NCI-H1694 treated with DMSO at 0.1 percent for 48 hours (cell line): ENCODE measurements around the gene CASZ1.

Source experiments
- DNase-seq: peaks from one replicate; lab custom pipeline; 2025; lab: John Stamatoyannopoulos, UW

The CASZ1 gene

GRCh38 chr1:10704368-10704882, 92.0 kb downstream of the CASZ1 start:
- DNase-seq, result no peak

- DNase-seq, result no peak
These were observed 92.7 kb downstream of the CASZ1 start for GRCh38 chr1:10703702-10704101.

- no peak for DNase-seq
These were observed 95.3 kb downstream of the CASZ1 start for GRCh38 chr1:10701145-10701544.

- DNase-seq, result no peak
These were observed 97.0 kb downstream of the CASZ1 start for GRCh38 chr1:10699470-10699835.

- DNase-seq, result no peak
These were observed 97.5 kb downstream of the CASZ1 start for GRCh38 chr1:10698726-10699469.

- no peak for DNase-seq
These were observed 98.8 kb downstream of the CASZ1 start for GRCh38 chr1:10697621-10698160.

- no peak for DNase-seq
These were observed 99.5 kb downstream of the CASZ1 start for GRCh38 chr1:10696977-10697376.

DNA sequence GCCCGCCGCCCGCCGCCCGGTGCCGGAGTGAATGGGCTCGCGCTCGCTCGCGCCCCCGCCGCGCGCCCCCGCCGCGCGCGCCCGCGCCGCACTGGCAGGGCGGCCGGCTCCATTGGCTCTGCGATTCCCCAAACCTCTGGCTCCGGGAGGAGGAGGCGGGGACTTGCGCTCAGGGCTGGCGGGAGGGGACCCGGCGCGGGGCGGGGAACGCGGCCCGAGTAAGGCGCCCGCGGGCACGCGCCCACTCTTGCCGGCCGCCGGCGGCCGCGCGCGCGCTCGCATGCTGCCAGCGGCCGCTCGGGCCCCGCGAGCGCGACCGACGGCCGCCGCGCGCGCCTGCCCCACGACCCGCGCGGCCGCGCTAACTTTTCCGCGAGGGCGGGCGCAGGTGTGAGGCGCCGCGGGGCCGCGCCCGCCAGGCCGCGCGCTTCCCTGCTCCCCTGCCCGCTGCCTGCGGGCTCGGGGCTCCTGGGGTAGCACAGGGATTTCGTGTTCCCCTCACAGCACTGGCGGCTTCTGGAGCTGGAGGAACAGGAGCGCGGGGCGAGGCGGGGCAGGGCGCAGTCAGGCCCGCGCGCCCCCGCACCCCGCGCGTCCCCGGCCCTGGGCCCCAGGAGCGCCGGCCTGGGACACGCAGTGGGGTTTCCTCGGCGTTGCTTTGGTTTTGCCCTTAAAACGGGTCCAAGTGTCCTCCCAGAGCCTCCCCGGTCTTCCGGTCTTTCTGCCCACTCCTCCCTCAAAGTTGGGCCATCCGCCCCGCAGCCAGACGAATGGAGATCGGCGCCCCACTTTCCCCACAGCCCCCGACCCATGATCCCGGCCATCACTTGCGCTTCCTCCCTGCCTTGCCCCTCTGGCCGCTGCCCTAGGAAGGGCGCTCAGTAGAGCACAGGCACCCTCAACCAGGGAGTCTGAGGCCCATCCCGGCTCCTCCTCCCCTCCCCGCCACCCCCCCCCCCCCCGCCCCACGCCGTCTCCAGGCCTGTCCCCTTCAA, 101.5 kb downstream of the CASZ1 start:
- DNase-seq, result peak; percentile 38

GRCh38 chr1:10694274-10694632, 102.2 kb downstream of the CASZ1 start:
- DNase-seq, result peak; percentile 27

DNA sequence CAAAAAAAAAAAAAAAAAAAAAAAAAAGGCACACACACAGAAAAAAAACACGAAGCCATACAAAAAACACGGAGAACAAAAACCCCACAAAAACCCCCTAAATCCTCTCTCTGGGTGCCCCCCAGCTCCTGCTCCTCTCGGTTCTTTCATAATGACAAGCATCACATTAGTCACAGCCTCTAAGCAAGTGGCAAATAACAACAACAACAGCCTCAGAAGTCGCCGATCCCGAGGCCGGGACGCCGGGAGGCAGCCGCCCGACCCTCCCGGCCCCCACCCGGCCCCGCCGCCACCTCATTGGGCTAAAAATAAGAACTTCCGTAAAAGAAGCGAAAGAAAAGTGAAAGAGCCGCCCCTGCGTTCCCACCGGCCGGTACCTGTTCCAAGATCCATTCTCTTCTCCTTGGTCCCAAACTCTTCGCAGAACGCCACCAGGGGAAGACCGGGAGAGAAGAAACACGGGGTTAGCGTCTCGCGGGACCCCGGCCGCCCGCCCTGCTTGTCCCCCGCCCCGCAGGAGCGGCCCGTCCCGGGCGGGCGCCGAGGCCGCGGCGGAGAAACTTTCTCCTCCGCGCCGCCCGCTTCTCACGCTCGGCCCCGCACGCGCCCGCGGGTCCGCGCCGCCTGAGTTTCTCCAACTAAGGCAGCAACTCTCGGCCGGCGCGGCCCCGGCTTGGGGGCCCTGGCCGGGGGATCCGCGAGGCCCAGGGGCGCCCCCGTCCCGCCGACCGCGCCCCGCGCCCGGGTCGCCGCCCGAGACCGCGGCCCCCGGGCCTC, 102.8 kb downstream of the CASZ1 start:
- DNase-seq, result no peak

- no peak for DNase-seq
These were observed 103.3 kb downstream of the CASZ1 start for GRCh38 chr1:10693152-10693496.

- DNase-seq, result no peak
These were observed 103.9 kb downstream of the CASZ1 start for GRCh38 chr1:10692401-10693021.

DNA sequence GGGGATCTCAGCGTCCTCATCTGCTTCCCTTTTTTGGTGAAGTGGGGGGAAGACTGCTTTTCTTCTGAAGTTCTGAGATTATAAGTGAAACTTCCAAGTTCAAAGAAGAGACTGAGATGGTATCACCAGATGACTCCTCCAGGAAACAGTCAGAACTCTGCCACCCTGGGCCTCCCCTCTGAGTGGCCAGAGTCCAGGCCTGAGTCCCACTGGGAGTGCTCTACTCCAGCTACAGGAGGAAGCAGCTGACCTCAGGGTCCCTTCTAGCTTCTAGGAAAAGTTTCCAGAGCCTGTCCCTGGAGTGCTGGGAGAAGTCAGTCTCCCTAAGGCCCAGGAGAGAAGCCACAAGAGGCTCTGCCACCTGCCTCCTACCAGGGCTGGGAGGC, 104.7 kb downstream of the CASZ1 start:
- DNase-seq, result no peak

DNA sequence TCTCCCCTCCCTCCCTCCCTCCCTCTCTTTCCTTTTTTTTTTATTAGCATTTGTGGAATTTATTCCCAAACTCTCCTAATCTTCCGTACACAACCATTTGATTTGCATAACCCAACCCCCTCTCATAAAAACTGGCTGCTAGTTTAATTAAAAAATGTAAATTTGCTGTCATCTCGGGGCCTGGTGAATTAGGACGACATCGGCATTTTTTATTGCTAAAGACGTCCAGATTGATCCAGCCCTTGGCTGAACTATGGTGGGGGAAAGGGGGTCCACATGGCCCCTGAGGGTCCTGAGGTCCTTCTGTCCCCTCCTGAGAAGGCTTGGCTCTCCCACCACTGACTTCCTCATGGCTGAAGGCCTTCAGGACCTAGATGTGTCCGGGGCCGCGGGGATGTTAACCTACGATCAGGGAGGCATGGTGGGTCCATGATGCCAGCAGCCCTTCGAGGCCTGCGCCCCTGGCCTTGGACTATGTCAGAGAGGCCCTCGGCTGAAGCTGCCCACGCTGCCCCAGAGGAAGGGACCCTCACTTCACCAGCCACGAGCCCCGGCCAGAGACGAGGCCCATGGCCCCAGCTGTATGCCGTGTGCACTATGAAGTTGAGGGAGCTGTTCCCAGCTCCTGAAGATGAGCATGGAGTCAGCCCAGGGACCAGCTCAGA, 105.2 kb downstream of the CASZ1 start:
- DNase-seq, result no peak

DNA sequence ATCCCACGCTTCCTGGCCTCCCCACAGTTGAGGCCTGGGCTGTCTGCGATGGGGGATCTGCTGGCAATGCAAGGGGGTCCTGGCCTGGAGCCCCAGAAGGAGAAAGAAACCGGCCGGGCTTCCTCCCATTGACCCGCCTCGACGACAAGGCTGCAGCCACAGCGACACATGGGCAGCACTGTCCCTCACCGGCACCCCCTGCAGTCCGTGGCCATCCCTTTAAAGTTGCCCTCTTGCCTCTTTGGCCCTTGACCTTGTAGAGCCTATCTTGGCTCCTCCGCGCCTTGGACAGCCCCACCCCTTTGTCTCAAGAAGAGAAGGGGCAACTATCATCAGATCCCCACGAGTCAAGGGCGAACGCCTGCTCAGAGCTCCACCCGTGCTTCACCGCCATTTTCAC, 106.0 kb downstream of the CASZ1 start:
- DNase-seq, result no peak

GRCh38 chr1:10688409-10688786, 108.0 kb downstream of the CASZ1 start:
- DNase-seq, result no peak

DNA sequence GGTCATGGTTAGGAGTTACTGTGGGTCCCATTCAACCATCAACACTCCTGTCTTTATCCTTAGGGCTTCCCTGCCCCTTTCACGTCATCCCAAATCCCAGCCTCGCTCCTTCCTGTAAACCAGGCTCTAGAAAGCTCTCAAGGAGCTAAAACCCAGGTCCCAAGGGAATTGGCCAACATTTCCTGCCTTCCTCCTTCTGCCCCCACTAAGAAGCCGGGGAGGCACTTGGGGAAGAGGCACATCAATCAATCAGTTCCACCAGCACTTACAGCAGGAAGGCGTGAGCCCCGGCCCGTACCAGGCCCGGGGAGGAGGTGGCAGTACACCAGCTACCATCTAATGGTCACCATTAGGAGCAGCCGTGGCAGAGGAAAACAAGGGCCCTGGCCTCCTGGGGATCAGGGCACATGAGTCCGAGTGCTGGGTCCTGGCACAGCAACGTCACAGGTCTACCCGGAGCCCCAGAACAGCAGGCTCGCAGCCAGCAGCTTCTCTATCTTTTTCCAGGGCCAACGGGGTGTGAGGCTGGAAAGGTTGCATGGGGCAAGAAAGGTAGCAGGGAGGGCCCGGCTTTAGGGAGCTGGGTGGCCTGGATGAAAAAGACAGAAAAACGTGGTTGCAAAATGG, 108.6 kb downstream of the CASZ1 start:
- DNase-seq, result no peak

DNA sequence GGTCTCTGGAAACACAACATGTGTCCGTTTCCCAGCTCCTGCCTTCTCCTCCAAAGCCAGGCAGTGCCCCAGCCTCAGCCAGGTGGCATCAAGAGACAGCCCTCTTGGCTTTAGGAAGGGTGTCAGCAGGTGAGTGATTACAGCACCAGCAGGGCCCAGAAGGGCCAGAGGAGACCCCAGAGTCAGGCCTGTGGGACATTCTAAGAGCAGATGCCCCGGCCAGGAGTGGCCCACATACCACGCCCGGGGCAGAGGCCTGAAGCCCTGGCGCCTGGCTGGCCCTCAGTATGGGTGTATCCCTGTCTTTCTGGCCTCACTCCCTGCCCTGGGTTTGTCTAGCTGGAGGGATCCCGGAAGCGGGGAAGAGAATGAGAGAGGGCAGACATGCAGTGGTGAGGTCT, 109.2 kb downstream of the CASZ1 start:
- no peak for DNase-seq

DNA sequence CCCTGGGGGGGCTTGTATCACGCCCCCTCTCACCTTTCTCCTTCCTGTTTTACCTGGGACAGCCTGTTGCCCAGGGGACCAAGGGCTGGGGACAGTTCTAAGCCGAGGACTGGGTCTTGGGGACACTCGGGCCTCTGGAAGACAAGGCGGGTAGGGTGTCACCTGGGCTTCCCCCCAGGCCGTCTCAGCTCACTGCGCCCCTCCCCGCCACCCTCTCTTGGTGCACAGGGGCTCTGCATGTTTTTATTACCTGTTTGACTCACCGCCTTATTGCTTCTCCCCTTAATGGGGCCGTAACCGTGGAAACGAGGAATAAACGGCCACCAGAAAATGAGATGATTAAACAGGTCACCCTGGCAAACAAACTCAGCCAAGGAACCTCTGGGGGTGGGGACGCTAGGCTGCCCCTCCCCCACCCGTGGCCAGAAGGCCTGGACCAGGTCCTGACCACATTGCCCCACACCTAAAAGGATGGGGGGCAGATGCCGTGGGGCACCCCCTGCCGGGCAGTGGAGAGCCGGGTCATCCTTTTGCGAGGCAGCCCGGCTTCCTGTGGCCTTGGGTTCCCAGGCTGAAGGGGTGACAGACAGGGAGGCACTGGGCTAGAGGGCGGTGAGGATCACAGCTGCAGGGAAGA, 109.9 kb downstream of the CASZ1 start:
- DNase-seq, result no peak

GRCh38 chr1:10685808-10686403, 110.5 kb downstream of the CASZ1 start:
- no peak for DNase-seq
